Activated T-cell treated with anti-CD3 and anti-CD28 coated beads for 48 hours (primary cell): Measurements from ENCODE around the gene MYO15A.

Experiments used
- DNase-seq: peaks from one replicate; pipeline ENCODE4 v3.0.0-alpha.2; 2020; ENCODE audit warnings: low read depth

The MYO15A gene

DNA sequence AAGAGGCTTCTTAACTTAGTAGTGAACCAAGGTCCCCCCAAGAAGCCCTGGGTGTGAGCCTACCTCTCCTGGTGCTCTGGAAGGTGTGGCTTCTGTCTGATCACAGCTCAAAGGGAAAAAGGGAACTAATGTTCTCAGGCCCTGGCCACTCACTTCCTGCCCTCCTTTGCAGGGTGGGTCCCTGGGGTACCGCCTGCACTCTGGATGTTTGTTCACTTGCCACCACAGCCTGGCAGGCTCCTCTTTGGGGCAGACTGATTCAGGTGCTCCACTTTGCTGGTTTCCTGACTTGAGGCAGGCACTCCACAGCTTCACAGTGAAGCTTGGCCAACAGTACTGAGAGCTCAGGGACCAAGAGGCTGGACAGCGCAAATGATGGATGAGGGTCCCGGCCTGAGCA, 5.9 kb upstream of the MYO15A start:
- DNase-seq, result no peak

DNA sequence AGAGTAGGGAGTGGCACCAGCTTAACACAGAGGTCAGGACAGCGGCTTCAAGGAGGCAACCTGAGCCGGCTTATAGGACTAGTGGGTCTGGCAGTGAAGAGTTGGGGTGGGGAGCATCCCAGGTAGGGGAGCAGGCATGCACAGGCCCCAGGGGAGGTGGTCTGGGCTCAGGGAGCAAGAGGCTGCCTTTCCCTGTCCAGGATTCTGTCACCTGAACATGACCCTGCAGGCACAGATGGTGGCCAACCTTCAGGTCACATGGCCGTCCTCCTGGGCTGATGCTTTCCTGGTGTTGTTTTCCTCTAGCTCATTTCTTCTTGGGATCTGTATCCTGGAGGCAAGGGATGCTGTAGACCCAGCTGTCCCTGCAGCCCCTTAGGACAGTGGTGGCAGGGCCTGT, 3.5 kb upstream of the MYO15A start:
- no peak for DNase-seq

DNA sequence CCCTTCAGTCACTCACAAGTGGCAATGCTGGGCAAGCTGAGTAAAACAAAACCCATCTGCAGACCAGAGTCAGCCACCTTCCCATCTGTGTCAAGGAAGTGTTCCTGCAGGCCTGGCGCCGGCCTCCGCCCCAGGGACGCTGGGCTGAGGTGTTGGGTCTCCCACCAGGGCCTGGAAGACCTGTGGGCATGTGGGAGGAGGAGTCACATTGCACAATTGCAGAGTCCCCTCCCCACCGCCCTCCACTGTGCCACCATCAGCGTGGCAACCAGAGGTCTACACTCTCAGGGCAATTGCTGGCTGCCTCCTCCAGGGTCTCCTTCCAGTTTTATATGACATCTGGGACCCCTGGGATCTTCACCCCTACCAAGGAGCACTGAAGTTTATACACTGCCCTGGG, 3.0 kb upstream of the MYO15A start:
- no peak for DNase-seq

DNA sequence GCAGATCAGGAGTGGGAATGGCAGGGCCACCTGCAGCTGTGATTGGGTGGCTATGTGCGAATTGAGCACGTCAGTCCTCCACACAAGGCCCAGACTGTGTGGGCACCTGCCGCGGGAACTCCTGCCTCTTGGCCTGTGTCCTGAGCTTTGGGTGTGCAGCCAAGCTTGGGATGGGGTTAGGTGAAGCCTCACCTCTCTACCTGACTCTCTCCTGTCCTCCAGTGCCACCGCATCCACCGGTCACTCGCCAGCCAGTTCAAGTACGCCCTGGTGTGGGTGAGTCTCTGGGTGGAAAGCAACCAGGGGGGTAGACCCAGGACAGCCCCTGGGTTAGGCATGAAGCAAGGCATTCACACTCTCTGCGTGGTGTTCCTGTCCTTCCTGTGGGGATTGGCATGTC, 2.3 kb upstream of the MYO15A start:
- no peak for DNase-seq

DNA sequence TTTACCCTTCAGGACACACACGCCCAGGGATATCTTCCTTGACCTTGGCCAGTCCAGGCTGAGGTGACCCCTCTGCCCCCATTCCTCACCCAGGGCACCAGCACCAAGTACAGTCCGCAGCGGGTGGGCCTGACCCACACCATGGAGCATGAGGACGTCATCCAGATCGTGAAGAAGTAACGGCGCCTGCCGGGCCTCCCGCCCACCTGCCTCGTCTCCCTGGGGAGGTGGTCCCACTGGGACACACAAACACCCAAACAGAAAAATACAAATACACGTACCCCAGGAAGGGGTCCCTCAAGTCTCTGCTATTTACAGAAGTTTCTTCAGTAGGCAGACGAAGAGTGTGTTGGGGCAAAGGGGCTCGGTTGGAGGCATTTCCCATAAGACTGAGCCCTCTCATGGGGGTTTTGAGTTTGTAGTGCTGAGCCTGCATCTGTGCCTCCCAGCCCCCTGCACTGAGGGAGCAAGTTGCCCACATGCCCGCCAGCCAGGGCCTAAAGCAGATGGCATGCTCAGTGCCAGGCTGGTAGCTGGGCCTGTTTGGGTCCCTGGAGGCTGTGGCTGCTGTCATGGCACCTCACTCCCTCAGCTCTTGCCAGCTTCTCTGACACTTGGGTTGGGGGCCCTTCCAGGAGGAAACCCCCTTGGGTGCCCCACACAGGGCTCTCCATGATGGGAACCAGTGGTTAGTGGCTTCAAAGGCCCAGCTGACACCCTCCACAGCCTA, 1.3 kb upstream of the MYO15A start:
- no peak for DNase-seq

DNA sequence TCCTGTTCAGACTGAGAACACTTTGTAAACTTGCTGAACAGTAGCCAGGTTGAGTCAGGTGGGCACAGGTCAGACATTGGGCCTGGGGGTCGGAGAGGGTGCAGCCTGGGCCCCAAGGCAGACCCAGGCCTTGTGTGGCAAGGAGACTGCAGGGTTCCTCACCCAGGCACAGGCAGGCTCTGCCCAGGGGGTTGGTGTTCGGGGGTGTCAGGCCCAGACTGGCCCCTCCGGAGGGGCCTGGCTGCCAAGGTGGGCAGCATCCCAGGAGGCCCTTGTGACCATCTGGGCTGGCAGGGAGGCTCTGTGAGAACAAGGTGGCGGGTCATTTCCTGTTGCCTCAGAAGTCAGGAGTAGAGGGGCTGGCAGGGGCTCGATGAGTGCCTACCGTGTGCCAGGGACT, 585 bp upstream of the MYO15A start:
- DNase-seq, result no peak

DNA sequence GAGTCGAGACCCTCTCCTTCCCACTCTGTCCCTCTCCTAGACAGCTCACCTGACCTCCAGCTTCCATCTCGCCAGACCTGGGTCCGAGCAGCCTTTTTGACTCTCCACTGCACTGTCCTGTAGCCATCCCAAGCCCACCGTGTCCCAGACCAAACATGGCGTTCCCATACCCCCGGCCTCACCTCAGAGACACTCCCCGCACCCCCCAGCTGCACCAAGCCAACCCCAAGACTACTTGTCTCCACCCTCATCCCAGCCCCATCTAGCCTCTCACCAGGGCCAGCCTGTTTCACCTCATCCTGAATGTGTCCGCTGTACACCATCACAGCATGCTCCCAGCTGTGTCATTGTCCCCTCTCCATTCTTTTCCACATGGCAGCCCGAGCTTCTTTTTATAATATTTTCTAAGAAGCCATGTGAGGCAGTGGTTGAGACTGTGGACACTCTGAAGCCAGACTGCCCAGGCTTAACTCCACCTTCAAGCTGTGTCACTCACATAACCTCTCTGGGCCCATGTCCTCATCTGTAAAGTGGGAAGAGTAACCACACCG, 1.5 kb downstream of the MYO15A start:
- DNase-seq, result no peak

DNA sequence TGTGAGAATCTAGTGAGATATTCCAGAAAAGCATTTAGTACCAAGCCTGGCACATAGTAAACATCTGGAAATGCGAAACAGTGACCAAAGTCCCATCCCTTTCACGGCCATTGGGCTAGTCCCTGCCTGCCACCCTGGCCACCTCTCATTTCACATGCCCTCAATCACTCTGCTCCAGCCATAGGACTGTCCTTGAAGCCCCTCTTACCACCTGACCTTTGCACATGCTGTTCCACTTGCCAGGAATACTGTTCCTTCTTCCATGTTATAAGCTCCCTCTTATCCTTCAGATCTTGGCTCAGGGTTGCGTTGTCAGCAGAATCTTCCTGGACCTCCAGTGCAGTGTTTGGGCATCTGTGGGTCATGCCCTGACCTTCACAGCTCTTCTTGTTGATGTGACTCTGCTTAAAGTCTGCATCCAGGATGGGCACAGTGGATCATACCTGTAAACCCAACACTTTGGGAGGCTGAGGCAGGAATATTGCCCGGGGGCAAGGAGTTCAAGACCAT, 2.1 kb downstream of the MYO15A start:
- DNase-seq, result no peak

DNA sequence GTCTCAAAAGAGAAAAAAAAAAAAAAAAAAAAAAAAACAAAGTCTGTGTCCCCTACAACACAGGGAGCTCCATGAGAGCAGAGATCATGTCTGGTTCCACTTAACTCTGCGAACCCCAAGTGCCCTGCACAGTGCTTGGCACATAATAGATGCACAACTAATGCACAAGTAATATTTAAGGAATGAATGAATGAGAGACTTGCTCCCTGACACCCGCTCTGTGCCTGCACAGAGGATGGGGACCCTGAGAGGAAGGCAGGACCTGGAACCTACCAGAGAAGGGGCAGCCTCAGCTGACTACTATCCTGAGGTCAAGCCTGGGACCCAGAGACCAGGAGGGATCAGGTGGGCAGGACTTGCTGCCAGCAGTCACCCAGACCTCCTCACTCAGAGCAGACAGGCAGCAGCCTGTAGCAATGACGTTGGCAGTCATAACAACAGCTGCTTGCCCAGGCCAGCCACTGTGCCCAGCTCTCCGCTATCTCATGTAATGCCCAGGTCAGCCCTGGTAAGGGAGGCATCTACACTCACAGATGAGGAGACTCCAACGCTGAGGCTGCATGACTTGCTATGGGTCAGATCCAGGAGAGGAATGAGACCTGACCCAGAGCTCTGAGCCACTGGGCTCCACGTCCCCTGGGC, 2.9 kb downstream of the MYO15A start:
- no peak for DNase-seq

DNA sequence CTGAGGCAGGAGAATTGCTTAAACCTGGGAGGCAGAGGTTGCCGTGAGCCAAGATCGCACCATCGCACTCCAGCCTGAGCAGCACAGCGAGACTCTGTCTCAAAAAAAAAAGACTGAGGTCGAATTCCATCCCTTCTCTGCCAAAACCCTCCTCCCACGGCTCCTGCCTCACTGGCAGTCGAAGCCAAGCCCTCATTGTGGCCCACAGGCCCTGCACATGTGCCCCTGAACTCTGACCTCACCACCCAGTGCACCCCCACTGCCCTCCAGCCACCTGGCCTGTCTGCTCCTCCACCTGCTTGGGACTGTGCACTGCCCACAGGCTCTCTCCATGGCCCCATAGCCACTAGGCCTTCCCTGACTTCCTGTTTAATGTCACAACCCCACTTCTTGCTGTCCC, 7.0 kb downstream of the MYO15A start:
- DNase-seq, result no peak

DNA sequence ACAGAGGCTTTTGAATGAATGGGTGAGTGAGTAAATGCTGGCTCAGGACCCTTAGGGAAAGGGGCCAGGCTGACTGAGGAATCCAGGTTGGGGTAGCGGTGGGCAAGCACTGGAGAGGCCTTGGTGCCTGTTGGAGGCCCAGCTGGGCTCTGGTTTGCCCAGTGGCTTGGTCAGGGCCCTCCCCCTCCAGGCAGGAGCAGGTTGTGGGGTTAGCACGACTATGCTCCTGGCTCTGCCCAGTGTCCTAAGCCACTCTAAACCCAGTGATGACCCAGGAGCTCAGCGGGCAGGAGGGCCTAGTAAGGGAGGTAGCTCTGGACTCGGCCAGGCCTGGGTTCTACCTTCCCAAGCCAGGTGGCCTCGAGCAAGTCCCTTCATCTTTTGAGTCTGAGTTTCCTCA, 7.5 kb downstream of the MYO15A start:
- no peak for DNase-seq

DNA sequence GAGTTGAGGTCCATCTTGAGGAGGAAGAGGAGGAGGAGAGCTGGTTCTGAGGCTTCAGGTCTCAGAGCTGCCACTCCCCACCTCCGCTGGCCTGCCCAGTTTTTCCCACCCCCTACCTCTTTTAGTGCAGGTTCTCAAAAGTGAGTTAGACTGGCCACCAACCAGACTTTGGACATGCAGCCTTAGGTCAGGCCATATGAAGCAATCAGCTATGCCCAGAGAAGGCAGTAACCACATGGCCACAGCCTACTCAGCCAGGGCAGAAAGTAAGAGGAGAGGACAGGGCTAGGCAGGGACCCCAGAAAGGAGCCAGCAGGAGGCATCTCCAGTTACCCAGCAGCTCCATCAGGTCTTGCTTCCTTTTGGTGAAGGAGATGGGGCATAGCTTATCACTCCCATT, 9.0 kb downstream of the MYO15A start:
- no peak for DNase-seq

DNA sequence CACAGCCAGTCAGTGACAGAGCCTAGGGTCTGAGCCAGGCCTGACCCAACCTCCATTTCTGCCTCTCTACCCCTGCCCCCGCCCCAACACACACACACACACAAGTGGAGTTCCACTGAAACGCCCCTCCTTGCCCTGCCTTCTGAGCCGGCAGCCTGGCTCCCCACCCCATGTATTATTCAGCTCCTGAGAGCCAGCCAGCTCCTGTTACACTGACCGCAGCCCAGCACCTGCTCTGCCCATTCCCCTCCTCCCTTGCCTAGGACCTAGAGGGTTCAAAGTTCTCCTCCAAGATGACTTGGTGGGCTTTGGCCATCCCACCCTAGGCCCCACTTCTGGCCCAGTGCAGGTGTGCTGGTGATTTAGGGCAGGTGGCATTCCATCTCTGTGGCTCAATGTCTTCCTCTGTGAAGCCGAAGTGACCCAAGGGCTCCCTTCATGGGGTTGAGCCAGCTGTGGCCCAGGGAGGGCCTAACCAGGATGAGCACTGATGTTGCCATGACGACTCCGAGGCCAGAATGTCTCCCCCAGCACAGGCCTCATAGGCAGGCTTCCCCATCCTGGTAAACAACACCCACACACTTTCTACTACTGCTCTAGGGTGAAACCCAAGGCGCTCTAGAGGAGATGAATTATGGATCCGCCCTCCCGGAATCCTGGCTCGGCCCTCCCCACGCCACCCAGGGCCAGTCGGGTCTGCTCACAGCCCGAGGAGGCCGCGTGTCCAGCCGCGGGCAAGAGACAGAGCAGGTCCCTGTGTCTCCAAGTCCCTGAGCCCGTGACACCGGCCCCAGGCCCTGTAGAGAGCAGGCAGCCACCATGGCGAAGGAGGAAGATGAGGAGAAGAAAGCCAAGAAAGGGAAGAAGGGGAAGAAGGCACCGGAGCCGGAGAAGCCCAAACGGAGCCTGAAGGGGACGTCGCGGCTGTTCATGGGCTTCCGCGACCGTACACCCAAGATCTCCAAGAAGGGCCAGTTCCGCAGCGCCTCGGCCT, 9.7 kb downstream of the MYO15A start:
- no peak for DNase-seq

DNA sequence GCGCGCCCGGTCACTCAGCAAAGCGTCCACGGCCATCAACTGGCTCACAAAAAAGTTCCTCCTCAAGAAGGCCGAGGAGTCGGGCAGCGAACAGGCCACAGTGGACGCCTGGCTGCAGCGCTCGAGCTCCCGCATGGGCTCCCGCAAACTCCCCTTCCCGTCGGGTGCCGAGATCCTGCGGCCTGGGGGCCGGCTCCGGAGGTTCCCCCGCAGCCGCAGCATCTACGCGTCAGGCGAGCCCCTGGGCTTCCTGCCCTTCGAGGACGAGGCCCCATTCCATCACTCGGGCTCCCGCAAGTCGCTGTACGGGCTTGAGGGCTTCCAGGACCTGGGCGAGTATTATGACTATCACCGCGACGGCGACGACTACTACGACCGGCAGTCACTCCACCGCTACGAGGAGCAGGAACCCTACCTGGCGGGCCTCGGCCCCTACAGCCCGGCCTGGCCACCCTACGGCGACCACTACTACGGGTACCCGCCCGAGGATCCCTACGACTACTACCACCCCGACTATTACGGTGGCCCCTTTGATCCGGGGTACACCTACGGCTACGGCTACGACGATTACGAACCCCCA, 10.7 kb downstream of the MYO15A start:
- no peak for DNase-seq

DNA sequence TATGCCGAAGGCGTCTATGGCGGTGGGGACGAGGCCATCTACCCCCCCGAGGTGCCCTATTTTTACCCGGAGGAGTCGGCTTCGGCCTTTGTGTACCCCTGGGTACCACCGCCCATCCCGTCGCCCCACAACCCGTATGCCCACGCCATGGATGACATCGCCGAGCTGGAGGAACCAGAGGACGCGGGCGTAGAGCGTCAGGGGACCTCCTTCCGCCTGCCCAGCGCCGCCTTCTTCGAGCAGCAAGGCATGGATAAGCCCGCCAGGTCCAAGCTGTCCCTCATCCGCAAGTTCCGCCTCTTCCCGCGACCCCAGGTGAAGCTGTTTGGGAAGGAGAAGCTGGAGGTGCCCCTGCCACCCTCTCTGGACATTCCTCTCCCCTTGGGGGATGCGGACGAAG, 11.4 kb downstream of the MYO15A start:
- DNase-seq, result no peak

DNA sequence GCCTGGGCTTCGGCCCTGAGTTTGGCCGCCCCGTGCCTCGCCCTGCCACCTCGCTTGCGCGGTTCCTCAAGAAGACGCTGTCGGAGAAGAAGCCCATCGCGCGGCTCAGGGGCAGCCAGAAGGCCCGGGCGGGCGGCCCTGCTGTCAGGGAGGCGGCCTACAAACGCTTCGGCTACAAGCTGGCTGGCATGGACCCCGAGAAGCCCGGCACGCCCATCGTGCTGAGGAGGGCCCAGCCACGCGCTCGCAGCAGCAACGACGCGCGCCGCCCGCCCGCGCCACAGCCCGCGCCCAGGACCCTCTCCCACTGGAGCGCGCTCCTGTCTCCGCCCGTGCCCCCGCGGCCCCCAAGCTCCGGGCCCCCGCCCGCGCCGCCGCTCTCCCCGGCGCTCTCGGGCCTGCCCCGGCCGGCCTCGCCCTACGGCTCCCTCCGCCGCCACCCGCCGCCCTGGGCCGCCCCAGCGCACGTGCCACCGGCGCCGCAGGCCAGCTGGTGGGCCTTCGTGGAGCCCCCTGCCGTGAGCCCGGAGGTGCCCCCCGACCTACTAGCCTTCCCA, 12.0 kb downstream of the MYO15A start:
- no peak for DNase-seq

DNA sequence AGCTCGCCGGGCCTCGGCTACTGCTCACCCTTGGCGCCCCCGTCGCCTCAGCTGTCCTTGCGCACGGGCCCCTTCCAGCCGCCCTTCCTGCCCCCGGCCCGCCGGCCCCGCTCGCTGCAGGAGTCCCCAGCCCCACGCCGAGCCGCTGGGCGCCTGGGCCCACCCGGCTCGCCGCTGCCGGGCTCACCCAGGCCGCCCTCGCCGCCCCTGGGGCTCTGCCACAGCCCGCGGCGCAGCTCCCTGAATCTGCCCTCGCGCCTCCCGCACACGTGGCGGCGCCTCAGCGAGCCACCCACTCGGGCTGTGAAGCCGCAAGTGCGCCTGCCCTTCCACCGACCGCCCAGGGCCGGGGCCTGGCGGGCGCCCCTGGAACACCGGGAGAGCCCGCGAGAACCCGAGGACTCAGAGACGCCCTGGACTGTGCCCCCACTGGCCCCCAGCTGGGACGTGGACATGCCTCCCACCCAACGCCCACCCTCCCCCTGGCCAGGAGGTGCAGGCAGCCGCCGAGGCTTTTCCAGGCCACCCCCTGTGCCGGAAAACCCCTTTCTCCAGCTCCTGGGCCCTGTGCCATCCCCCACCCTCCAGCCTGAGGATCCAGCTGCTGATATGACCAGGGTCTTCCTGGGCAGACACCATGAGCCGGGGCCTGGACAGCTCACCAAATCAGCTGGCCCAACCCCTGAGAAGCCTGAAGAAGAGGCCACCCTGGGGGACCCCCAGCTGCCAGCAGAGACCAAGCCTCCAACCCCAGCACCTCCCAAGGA, 12.8 kb downstream of the MYO15A start:
- no peak for DNase-seq

DNA sequence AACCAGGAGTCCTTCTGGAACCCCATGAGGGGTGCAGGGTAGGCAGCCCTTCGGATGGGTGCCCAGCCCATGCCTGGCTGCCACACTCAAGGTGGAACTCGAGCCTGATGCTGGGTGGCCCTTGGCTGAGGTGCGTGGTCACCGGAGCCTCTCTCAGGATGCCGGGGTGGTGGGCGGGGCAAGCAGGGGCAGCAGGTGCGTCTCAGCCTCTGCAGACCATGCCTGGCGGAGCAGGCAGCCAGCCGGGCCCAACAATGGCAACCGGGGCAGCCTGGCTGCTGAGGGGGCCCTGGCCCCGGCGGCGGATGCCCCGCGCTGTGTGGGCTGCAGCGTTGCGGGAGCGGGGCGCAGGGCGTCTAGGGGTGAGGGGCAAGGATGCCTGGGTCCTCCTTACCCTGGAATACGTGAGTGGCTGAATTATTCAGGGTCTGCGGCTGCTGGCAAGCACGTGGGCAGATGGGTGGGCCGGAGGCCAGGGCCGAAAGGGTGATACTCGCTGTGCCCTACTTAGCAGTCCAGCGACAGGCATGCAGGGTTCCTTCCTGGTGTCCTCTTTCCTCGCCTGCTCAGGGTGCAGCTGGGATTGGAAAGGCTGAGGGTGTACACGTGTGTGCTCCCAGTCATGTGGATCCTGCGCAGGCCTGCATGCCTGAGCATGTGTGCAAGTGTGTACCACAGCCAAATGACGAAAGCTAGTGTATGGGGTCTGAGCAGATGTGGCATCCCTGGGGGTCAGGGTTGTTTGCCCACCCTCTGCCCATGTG, 14.6 kb downstream of the MYO15A start:
- no peak for DNase-seq

DNA sequence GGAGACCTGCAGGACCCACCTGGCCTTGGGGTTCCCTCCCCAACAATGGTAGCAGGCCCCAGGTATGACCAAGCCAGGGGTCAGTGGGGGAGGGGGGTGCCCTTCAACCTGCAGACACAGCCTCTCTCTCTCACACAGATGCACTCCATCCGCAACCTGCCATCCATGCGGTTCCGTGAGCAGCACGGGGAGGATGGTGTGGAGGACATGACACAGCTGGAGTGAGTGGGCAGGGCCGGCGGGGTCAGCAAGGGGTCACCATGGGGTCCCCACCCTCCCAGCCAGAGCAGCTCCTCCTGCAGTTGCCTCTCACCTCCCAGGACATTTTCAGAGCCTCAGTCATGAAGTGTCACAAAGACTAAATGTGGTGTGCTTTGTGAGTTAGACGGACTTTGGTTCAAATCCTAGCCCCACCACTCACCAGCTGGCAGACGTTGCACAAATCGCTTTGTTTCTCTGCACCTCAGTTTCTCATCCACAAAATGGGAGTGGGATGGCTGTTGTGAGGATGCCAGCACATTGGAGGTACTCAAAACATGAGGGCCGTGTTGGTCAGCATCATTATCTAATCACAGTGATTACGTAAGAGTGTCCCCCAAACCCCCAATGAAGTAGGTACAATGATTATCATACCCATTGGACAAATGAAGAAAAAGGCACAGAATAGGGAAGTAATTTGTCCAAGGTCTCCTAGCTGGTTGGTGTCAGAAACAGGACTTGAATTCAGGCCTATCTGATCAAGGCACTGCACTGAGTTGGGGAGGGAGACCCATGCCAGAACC, 16.0 kb downstream of the MYO15A start:
- DNase-seq, result no peak
